GM18909 (cell line): ENCODE data around the gene RIPPLY3.
"Not testable (repeated sequence)": the region's sequence is repeated elsewhere in the genome, so short reads cannot be mapped to it uniquely, and the experiment has no call there.

Source experiments
- ATAC-seq: cut with Tn5 transposase; IDR thresholded peaks from one replicate; pipeline ENCODE4 v1.9.1; 2021; ENCODE audit warnings: mild to moderate bottlenecking; ENCODE audit not compliant: unreplicated experiment, poor library complexity

The RIPPLY3 gene

GRCh38 chr21:37005548-37006485, 685 bp upstream of the RIPPLY3 start:
- no peak for ATAC-seq

DNA sequence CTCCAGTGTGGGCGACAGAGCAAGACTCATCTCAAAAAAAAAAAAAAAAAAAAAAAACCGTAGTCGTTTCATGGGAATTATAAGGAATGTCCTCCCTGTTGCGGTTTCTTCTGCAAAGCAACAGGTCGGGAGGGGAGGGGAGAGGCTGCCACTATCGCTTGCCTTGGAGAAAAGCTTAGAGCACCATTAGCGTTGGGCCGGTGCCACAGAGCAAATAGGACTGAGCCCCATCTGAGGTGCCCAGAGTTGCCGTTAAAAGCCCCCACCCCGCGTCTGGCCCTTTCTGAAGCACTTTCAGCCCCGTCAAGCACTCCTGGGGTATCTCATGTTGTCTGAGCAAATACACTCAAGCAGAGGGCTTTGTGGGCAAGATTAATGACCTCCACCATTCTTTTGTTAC, 2.2 kb downstream of the RIPPLY3 start:
- no peak for ATAC-seq

GRCh38 chr21:37009740-37010341, 3.3 kb downstream of the RIPPLY3 start:
- peak; percentile 97 for ATAC-seq

GRCh38 chr21:37017951-37018679, 11.6 kb downstream of the RIPPLY3 start:
- ATAC-seq, result no peak

DNA sequence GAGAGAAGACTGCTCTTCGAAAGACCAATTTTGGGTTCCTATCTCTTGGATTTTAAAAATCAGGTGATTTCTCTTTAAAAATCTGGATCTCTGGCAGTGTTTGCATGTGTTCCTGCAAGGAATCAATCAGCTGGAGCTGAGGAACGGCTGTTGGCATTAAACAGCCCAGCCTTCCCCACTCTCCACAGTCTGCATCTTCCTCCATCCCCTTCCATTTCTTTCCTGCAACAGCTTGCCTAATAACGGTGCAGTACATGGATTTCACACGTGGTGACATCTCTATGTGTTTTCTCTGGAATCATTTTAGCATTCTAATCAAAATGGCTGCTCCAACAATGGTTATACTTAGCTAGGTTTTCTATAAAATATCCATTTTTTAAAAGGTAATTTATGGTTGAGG, 20.0 kb downstream of the RIPPLY3 start:
- no peak for ATAC-seq

GRCh38 chr21:37028570-37028969, 22.1 kb downstream of the RIPPLY3 start:
- ATAC-seq, result no peak

GRCh38 chr21:37030864-37031263, 24.4 kb downstream of the RIPPLY3 start:
- no peak for ATAC-seq

- no peak for ATAC-seq
Observed at GRCh38 chr21:37032293-37032692, 25.8 kb downstream of the RIPPLY3 start.

DNA sequence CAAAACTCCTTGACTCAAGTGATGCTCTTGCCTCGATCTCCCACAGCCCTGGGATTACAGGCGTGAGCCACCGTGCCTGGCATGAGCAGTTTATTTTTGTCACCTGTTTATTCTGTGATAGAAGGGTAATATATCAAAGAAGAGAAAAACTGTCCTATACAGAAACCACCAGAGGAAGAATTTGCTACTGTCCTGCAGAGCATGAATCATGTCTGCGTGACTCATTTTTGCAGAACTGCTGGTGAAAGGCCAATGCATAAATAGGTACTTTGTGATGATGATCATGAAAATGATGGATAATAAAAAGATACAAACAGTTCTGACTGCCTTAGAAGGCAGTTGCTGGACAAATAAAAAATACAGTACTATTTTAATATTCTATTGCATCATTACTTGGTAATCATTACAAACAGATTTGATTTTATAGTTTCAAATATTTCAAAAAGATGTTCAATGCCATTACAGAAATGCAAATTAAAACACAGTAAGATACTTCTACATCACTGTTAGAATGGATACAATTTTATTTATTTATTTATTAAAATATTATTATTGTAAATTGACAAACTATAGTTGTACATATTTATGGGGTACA, 26.5 kb downstream of the RIPPLY3 start:
- no peak for ATAC-seq

- ATAC-seq, result not testable (repeated sequence)
Observed at GRCh38 chr21:37034394-37034793, 27.9 kb downstream of the RIPPLY3 start.

DNA sequence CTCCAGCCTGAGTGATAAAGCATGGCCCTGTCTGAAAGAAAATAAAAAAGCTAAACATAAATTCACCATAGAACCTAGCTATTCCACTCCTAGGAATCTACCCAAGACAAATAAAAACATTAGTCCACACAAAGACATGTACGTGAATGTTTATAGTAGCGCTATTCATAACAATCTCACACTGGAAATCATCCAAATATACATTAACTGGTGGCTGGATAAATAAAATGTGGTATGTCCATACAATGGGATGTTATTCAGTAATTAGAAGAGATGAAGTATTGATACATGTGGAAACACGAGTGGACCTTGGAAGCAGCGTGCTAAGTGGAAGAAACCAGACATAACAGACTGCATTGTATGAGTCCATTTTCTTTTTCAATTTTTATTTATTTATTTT, 29.7 kb downstream of the RIPPLY3 start:
- ATAC-seq, result no peak

GRCh38 chr21:37039411-37040075, 33.0 kb downstream of the RIPPLY3 start:
- ATAC-seq, result no peak

GRCh38 chr21:37040212-37040611, 33.7 kb downstream of the RIPPLY3 start:
- ATAC-seq, result no peak

DNA sequence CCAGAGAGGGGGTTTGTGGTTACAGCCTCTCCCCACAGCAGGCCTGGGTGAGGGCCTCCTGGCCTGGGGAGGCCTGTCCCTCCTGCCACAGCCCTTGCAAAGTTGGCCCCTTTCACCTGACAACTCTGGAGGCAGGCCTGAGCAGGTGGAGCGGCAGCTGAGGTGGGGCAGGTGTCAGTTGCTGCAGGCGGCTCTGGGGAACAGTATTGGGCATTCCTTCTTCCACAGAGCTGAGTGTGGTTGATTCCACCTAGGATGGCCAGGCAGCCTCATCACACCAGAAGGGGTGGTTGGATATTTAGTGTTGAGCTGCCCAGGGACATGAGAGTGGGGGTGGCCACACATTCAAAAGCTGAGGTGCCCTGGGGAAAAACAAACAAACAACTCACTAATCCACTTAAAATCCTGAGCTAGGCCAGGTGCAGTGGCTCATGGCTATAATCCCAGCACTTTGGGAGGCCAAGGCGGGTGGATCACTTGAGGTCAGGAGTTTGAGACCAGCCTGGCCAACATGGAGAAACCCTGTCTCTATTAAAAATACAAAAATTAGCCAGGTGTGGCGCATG, 35.3 kb downstream of the RIPPLY3 start:
- ATAC-seq, result no peak

DNA sequence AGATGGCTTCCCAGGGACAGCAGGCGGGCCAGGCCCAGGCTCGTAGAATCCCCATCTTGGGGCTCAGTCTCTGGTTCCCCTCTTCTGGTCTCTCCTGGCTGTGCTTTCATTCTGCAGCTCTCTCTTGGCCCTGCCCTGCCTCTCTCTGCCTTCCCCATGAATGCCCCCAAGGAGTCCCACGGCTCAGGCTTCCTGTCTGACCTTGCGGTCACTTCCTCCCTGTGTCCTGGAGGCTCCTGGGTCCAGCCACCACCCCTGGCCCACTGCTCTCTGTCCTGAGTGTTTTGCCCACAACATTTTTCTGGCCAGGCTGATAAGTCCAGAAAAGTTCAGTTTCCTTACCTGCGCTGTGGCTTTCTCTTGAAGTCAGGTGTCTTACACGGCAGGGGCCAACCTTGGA, 37.3 kb downstream of the RIPPLY3 start:
- no peak for ATAC-seq

DNA sequence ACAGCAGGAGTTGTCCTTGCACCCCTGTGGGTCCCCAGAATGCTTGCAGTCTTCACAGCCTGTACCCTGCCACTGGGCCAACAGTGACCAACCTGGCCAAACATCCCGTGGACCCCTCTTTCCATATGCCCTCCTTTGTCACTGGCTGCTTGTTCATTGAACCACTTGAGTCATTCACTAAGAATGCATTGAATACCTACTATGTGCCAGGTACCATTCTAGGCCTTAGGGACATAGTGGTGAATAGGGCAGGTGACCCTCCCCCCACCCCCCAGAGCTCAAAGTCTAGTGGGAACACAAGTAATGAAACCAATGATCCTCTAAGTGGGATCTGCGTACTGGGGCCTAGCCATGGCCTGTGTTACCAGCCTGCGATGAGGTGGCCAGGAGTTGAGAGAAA, 38.1 kb downstream of the RIPPLY3 start:
- ATAC-seq, result no peak

DNA sequence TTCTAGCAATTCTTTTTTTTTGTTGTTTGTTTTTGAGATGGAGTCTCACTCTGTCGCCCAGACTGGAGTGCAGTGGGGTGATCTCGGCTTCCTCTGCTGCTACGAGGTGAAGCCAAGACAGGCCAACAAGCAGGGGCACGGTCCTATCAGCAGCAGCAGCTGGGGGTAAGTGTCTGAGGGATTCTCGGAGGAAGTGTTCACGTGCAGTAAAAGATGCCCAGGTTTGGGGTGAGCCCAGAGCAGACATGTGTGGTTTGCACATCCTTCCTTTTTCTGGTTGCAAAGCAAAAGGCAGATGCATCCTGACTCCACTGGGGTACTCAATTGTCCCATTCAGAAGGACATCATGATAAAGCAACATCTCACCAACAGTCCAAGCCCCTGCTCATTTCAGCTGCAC, 38.6 kb downstream of the RIPPLY3 start:
- ATAC-seq, result no peak

GRCh38 chr21:37045556-37045955, 39.1 kb downstream of the RIPPLY3 start:
- ATAC-seq, result no peak

DNA sequence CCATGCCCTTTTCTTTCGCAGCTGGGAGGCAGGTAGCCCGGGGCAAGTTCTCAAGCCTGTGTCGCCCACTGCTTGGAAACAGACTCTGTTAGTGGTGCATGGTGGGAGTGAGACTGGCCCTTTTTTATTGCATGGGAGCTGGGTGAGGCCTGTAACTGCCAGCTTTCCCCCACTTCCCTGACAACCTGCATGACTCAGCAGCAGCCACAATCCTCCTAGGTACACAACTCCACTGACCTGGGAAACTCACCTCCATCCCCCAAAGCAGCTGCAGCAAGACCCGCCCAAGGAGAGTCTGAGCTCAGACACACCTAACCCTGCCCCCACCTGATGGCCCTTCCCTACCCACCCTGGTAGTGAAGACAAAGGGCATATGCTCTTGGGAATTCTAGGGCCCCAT, 40.6 kb downstream of the RIPPLY3 start:
- no peak for ATAC-seq

DNA sequence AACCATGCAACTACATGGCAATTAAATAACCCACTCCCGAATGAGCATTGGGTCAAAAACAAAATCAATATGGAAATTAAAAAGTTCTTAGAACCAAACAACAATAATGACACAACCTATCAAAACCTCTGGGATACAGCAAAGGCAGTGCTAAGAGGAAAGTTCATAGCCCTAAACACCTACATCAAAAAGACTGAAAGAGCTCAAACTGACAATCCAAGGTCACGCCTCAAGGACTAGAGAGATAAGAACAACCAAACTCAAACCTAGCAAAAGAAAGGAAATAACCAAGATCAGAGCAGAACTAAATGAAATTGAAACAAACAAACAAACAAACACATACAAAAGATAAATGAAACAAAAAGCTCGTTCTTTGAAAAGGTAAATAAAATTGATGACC, 43.2 kb downstream of the RIPPLY3 start:
- not testable (repeated sequence) for ATAC-seq
